HG03521 (cell line): Measurements from ENCODE around the gene CEP85.
A peak's percentile ranks its signal among the peaks of the same experiment; 100 is the strongest.
"Not testable (repeated sequence)": the region's sequence is repeated elsewhere in the genome, so short reads cannot be mapped to it uniquely, and the experiment has no call there.

Experiments
- ATAC-seq: cut with Tn5 transposase; IDR thresholded peaks from one replicate; pipeline ENCODE4 v1.9.1; 2021; ENCODE audit warnings: mild to moderate bottlenecking, moderate library complexity; ENCODE audit not compliant: unreplicated experiment

CEP85 gene

DNA sequence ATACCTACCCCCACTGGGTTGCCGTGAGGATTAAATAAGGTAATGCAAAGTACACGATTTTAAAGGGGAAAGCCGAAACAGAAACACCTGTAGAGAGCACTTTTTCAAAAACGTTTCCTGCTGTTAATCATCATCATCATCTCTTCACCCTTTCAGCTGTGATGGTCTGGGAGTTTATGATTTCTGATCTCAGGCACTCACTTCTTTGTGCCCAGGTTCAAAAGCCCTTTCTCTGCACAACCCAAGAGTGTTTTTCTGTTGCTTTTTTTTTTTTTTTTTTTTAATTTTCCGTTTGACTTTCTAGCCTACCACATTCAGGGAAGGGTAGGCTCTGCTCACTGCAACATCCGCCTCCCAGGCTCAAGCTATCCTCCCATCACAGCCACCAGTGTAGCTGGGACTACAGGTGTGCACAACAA, 73.4 kb downstream of the CEP85 start:
- no peak for ATAC-seq

DNA sequence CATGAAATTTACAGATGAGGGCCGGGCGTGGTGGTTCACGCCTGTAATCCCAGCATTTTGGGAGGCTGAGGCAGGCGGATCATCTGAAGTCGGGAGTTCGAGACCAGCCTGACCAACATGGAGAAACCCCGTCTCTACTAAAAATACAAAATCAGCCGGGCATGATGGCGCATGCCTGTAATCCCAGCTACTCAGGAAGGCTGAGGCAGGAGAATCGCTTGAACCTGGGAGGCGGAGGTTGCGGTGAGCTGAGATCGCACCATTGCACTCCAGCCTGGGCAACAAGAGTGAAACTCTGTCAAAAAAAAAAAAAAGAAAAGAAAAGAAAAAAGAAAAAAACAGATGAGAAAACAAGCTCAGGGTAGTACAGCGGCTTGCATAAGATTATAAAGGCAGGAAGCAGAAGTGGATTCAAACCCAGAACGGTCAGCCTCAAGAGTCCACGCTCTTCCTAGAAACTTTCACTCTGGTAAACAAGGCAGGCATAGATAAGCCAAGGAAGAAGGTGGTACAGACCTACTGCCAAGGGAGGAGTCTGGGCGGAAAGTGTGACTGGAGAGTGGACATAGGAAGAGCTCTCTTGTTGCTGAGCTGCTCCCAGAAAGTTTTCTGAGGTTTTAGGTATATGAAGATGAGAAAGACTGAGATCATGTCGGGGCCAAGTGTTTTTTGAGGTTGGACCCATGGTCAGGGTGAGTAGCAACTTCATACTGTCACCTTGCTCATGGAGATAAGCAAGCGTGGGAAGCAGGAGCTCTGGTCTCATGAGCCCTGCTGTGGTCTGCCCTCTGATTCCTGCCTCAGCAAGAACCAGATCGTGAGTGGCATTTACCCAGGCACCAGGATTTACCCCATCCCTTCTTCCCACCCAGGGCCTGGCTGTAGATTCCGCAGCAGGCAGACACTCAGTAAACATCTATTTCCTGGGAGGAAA, 74.2 kb downstream of the CEP85 start:
- not testable (repeated sequence) for ATAC-seq

DNA sequence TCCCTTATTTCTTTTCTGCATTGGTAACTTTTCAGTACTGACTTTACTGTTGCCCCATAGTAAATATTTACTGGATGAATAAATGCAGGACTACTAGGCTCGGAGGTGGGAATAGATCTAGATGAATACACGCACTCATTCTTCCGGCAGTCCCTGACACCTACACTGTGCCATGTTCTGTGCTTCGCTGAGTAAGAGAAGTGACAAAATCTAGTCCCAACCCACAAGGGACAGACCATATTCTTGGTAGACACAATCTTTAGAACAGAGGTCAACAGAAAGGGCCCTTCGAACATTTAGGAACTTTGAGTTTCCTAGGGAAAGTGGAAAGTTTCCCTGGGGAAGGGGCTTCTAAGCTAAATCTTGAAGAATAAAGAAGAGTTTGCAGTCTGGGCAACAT, 80.5 kb downstream of the CEP85 start:
- no peak for ATAC-seq

DNA sequence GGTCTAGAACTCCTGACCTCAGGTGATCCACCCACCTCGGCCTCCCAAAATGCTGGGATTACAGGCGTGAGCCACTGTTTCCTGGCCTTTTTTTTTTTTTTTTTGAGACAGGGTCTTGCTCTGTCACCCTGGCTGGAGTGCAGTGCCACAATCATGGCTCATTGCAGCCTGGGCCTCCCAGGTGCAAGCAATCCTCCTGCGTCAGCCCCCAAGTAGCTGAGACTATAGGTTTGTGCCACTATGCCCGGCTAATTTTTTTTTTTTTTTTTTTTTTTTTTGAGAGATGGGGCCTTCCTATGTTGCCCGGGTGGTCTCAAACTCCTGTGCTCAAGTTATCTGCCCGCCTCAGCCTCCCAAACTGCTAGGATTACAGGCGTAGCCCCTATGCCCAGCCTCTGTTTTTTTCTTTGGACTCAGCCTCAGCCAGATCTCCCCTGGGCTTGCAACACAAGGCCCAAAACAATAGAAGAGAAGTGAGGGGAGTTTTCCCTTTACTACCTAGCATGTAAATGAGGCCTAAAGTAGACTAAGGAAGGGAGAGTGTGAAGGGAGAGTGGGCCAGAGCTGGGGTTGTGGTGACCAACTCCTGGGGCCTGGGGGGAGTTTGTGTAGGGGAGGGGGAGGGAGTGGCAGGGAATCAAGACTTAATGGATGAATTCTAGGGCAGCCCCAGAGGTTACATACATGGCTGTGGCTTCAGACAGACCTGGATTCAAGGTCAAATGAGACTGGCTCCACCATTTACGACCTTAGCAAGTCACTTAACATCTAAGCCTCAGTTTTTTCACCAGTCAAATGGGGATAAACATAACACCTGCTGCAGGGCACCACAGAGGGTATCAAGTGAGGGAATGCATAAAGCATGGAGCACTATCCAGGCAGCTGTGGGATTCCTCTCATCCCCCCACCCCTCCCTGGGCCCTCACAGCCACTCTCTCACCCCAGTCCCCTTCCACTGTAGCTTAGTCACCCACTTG, 82.2 kb downstream of the CEP85 start:
- ATAC-seq = no peak

DNA sequence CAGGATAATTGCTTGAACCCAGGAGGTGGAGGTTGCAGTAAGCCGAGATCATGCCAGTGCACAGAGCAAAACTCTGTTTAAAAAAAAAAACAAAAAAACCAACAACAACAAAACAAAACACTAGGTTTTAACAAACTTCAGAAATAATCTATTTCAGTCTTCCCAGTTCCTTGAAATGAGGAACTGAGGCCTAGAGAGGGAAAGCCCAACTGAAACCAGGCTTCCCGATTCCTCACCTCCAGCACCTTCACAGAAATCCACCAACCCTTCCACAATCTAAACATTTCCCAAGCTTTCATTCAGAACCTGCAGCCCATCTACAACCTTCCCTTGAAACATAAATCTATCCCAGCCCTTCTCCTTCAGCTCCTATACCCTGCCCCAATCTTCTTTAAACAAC, 83.1 kb downstream of the CEP85 start:
- no peak for ATAC-seq

DNA sequence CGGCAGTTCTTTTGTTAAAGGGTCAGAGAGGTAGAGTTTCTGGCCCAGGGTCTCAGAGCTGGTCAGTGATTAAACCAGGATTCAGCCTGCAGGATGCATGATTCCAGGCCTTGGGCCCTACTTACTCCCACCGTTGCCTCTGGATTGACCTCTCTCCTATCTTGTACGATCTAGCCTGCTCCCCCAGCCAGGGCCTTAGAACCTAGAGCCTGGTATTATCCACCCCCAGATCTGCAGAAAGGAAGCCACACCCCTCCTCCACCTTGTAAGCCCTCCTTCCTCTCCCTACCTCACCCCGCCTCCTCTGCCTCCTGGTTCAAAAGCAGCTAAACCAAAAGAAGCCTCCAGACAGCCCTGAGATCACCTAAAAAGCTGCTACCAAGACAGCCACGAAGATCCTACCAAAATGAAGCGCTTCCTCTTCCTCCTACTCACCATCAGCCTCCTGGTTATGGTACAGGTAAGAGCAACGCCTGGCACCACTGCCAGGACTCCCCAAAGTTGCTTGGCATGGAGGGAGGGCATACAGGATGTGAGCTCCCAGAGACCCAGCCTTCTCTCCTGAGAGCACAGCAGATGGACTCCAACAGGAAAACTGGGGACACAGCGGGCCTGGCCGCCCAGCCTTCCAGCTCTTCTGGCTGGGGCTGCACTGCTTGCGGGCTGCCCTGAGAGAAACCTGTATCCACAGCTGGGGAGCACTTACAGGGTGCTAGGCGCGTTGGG, 83.8 kb downstream of the CEP85 start, which contains the start of gene CD52:
Gene CD52 (plus strand): TSS at position 347 of the 726 bp plus-strand sequence. CDS start 60 bp downstream, at position 407.
- ATAC-seq = no peak

DNA sequence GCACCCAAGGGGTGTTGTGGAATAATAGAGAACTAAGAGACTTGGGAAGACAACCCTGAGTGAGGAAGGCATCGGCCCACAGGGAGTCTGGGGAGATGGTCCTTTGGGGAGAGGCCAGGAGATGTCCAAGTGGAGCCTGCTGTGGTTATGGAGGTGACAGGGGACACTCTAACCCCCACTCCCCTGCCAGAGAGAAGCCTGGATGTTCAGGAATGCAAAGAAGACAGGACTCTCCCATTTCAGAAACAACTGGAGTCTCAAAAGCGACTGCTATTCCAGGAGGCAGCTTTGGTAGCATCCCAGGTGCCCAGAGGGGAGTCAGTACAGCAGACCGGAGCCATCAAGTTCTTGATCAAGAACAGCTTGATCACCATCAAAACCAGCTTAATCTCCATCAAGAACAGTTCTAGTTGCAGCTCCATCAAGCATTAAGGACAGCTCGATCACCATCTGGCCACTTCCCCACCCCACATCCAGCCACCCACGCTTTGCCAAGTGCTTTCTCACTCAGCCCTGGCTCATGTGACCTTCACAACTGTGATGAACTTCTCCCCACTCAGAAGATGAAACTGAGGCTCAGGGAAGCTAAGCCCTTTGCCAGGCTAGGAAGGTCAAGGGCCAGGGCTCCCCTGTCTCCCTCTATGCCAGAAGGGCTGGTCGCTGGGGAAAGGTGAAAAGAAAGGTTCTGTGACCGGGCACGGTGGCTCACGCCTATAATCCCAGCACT, 84.5 kb downstream of the CEP85 start:
- ATAC-seq = no peak

DNA sequence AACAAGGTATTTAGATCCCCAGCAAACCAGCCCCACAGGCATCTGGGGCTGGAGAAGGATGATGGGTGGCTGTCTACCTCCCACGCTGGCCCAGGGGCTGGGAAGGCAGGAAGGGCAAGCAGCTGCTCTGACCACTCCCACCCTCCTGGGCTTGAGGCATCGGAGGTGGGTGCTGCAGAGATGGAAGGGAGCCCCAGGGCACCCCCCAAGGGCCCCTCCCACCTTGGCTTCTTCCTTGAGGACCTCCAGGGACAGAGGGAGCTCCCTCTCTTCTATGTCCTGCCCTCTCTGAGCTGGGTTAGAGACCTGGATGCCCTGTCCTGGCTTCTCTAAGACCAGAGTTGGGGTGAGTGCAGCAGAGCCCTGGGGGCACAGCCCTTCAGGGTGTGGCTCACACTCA, 86.9 kb downstream of the CEP85 start:
- no peak for ATAC-seq

DNA sequence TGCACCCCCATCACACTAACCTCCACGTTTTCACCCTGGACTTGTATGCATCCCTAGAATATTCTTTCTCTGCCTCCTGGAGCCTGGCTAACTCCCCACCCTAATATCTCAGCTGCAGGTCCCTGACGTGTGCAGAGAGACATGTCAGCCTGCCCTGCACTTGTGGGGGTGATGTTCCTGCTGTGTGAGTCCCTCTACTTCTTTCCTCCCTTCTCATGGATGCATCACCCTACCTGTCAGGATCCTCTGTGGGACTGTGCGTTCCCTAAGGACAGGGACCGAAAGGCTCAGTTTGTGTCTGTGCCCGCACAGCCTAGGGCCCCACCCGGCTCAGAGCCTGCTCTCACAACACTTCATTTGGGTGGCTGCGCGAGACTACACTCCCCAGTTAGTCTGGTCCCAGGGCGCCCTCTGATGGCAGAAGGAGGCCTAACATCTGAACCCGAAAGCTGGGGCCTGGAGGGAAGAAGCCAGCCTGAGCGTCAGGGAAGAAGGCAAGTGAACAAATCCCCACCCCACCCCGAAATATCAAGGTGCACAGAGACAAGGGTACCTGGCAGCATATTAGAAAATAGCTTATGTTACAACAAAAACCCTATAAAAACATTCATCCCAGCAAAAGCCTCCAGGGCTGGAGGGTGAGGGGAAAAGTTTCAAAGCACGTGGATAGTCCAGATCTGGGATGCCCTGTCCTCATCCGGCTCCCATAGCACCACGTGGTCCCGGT, 87.5 kb downstream of the CEP85 start:
- peak; percentile 52 for ATAC-seq

DNA sequence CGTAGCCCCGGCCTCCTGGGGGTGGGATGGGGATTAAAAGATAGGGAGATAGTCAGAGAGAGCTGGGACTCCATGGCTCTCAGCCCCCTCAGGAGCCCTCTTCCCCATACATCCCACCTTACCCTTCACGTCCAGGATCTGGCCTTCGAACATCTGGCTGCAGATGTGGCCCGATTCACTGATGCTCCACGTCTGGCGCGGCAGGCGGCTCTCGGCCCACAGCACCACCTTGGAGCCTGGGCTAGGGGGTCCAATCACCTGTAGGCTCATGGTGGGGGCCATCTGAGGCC, 88.0 kb downstream of the CEP85 start:
- ATAC-seq = no peak

DNA sequence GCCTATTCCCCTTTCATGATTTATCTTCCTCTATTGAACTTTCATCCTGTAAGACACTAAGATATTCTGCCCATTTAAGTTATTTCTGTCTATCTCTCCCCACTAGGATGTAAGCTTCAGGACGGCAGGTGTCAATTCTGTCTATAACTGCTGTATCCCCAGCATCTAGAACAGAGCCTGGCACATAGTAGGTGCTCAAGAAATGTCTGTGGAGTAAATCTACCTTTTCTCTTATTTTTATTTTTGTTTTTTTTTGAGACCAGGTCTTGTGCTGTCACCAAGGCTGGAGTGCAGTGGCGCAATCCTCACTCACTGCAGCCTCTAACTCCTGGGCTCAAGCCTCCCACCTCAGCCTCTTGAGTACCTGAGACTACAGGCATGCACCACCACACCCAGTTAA, 89.4 kb downstream of the CEP85 start:
- ATAC-seq = no peak

DNA sequence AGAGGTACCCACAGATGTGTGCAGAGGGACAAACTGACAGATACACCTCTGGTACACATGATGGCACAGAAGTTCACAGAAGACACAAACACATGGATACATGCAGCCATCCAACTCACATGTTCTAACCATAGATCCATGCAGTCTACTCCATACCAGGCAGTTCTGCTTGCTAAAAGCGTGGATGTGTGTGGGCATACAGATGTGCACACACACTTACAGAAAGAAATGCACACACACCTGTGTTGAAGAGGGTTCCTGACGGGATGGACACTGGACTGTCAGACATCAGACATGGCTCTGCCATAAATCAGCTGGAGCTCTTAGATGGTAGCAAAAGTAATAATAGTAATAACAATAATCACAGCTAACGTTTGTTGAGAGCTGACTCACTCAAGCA, 90.5 kb downstream of the CEP85 start:
- ATAC-seq = no peak

DNA sequence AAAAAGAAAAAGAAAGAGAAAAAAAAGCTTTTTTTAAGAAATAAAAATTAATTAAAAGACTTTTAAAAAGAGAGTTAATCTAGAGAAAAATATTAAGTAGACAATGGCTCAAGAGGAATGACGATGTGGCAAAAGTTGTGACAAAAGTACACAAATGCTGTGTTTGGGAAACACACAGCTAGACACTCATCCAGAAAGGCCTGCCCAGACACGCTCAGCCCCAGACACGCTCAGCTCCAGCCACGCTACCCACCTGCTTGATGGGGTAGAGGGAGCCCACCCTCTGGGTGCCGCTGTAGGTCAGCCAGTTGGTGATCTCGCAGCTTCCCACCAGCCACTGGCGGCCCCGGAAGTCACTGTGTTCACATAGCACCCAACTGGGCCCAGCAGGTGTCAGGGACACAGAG, 94.0 kb downstream of the CEP85 start:
- ATAC-seq = no peak
